HG03196 (cell line): ENCODE data around the gene RPLP1.
A peak's percentile ranks its signal among the peaks of the same experiment; 100 is the strongest.
"Not testable (repeated sequence)": the region's sequence is repeated elsewhere in the genome, so short reads cannot be mapped to it uniquely, and the experiment has no call there.

ENCODE experiments used
- ATAC-seq: cut with Tn5 transposase; IDR thresholded peaks from one replicate; pipeline ENCODE4 v1.9.1; 2021; ENCODE audit not compliant: unreplicated experiment

The RPLP1 gene

GRCh38 chr15:69436951-69437350, 15.7 kb upstream of the RPLP1 start:
- ATAC-seq = no peak

- ATAC-seq = no peak
These were observed 13.0 kb upstream of the RPLP1 start for GRCh38 chr15:69439623-69440022.

GRCh38 chr15:69443032-69443611, 9.5 kb upstream of the RPLP1 start:
- peak; percentile 67 for ATAC-seq

GRCh38 chr15:69444686-69445085, 7.9 kb upstream of the RPLP1 start:
- ATAC-seq = no peak

GRCh38 chr15:69446953-69447352, 5.7 kb upstream of the RPLP1 start:
- ATAC-seq = no peak

- not testable (repeated sequence) for ATAC-seq
These were observed 2.4 kb upstream of the RPLP1 start for GRCh38 chr15:69450221-69450620.

GRCh38 chr15:69450968-69451695, 1.5 kb upstream of the RPLP1 start:
- no peak for ATAC-seq

GRCh38 chr15:69451951-69452691, 497 bp upstream of the RPLP1 start:
- ATAC-seq = peak; percentile 35

- ATAC-seq = no peak
These were observed 2.3 kb downstream of the RPLP1 start for GRCh38 chr15:69454953-69455352.

GRCh38 chr15:69456208-69457166, 3.9 kb downstream of the RPLP1 start:
- ATAC-seq = no peak

- no peak for ATAC-seq
These were observed 5.0 kb downstream of the RPLP1 start for GRCh38 chr15:69457304-69458280.

- no peak for ATAC-seq
These were observed 6.4 kb downstream of the RPLP1 start for GRCh38 chr15:69459066-69459465.

GRCh38 chr15:69460481-69460880, 7.9 kb downstream of the RPLP1 start:
- ATAC-seq = no peak

GRCh38 chr15:69462030-69462492, 9.4 kb downstream of the RPLP1 start:
- peak; percentile 4 for ATAC-seq

- peak; percentile 81 for ATAC-seq
These were observed 10.0 kb downstream of the RPLP1 start for GRCh38 chr15:69462493-69463181.

- ATAC-seq = no peak
These were observed 10.7 kb downstream of the RPLP1 start for GRCh38 chr15:69463182-69463756.

- ATAC-seq = no peak
These were observed 12.6 kb downstream of the RPLP1 start for GRCh38 chr15:69465253-69465652.

GRCh38 chr15:69466733-69467132, 14.1 kb downstream of the RPLP1 start:
- ATAC-seq = no peak

- no peak for ATAC-seq
These were observed 15.0 kb downstream of the RPLP1 start for GRCh38 chr15:69467636-69468035.
